ENCODE measurements around the gene GRAMD4. TPM values are rescaled to one million over a fixed set of nuclear protein-coding genes. Genes with fewer than 3 reads are reported as not detected.

The GRAMD4 gene
- total RNA-seq, result 26.4 and 50.6 TPM in 2 replicates

GRCh38 chr22:46619830-46620501, at the start of gene GRAMD4:
Gene GRAMD4, plus strand, starts transcription at chr22:46620386. Its CDS starts 6,414 bp downstream, at chr22:46626800.
- no peak for DNase-seq (ENCODE audit: low read depth in 2 of 2)

- no peak for DNase-seq (ENCODE audit: low read depth in 2 of 2)
Observed at GRCh38 chr22:46571642-46572250, 48.4 kb upstream of the GRAMD4 start.

- no peak for DNase-seq (ENCODE audit: low read depth in 2 of 2)
Observed at GRCh38 chr22:46572911-46573780, 47.0 kb upstream of the GRAMD4 start.

- DNase-seq (ENCODE audit: low read depth in 2 of 2), result no peak
Observed at GRCh38 chr22:46573781-46574437, 46.3 kb upstream of the GRAMD4 start.

- no peak for DNase-seq (ENCODE audit: low read depth in 2 of 2)
Observed at GRCh38 chr22:46574438-46574992, 45.7 kb upstream of the GRAMD4 start.

GRCh38 chr22:46574993-46575910, 44.9 kb upstream of the GRAMD4 start:
- peak; percentile 16 to 91 for DNase-seq (ENCODE audit: low read depth in 2 of 2)

GRCh38 chr22:46575911-46576555, 44.2 kb upstream of the GRAMD4 start:
- DNase-seq (ENCODE audit: low read depth in 2 of 2), result no peak

- peak; percentile 52 to 72 for DNase-seq (ENCODE audit: low read depth in 2 of 2)
Observed at GRCh38 chr22:46576556-46577367, 43.4 kb upstream of the GRAMD4 start.

GRCh38 chr22:46577368-46578249, 42.6 kb upstream of the GRAMD4 start:
- no peak for DNase-seq (ENCODE audit: low read depth in 2 of 2)

GRCh38 chr22:46578251-46578823, 41.8 kb upstream of the GRAMD4 start:
- no peak for DNase-seq (ENCODE audit: low read depth in 2 of 2)

GRCh38 chr22:46578824-46579561, 41.2 kb upstream of the GRAMD4 start:
- DNase-seq (ENCODE audit: low read depth in 2 of 2), result no peak

GRCh38 chr22:46579751-46580449, 40.3 kb upstream of the GRAMD4 start:
- no peak for DNase-seq (ENCODE audit: low read depth in 2 of 2)

- peak in 1 of 2 donors; percentile 16 for DNase-seq (ENCODE audit: low read depth in 2 of 2)
Observed at GRCh38 chr22:46580940-46581537, 39.1 kb upstream of the GRAMD4 start.

- DNase-seq (ENCODE audit: low read depth in 2 of 2), result no peak
Observed at GRCh38 chr22:46581538-46582244, 38.5 kb upstream of the GRAMD4 start.

GRCh38 chr22:46582281-46582933, 37.8 kb upstream of the GRAMD4 start:
- DNase-seq (ENCODE audit: low read depth in 2 of 2), result no peak
